Mesendoderm (in vitro differentiated cells): ENCODE data around the gene ARHGAP6.
A peak's percentile ranks its signal among the peaks of the same experiment; 100 is the strongest.

Experiments used
- DNase-seq: peaks from one replicate; pipeline ENCODE4 v3.0.0; 2013
- H2AK5ac ChIP-seq: 2 replicates; pipeline ENCODE4 v1.6.1; 2013; ENCODE audit warnings: low read length, inconsistent platforms
- H2BK120ac ChIP-seq: 2 replicates; pipeline ENCODE4 v1.6.1; 2013; ENCODE audit warnings: low read depth, mild to moderate bottlenecking, low read length, moderate library complexity, mixed read lengths
- H2BK15ac ChIP-seq: replicated peaks from 2 replicates; pipeline ENCODE4 v1.6.1; 2013; ENCODE audit warnings: low read depth, mild to moderate bottlenecking, moderate library complexity
- H2BK5ac ChIP-seq: 2 replicates; pipeline ENCODE4 v1.6.1; 2013; ENCODE audit warnings: low read length, inconsistent platforms
- H3K18ac ChIP-seq: 2 replicates; pipeline ENCODE4 v1.6.1; 2013; ENCODE audit warnings: mild to moderate bottlenecking, low read length, mixed read lengths
- H3K23ac ChIP-seq: one replicate; pipeline ENCODE4 v1.6.1; 2013; ENCODE audit warnings: low read length
- H3K27ac ChIP-seq: 2 replicates; pipeline ENCODE4 v1.5.1; 2013; ENCODE audit warnings: low read depth, mild to moderate bottlenecking, inconsistent platforms, low read length, moderate library complexity
- H3K27me3 ChIP-seq: 2 replicates; pipeline ENCODE4 v1.6.1; 2013; ENCODE audit warnings: low read length, control low read depth, mild to moderate bottlenecking, inconsistent platforms; ENCODE audit not compliant: insufficient read depth, poor library complexity
- H3K36me3 ChIP-seq: 2 replicates; pipeline ENCODE4 v1.6.1; 2013; ENCODE audit warnings: low read length, inconsistent platforms; ENCODE audit not compliant: control insufficient read depth, insufficient read depth
- H3K4ac ChIP-seq: one replicate; pipeline ENCODE4 v1.6.1; 2013; ENCODE audit warnings: low read depth, mild to moderate bottlenecking, low read length, moderate library complexity
- H3K4me1 ChIP-seq: 2 replicates; pipeline ENCODE4 v1.6.1; 2013; ENCODE audit warnings: low read depth, low read length, inconsistent platforms; ENCODE audit not compliant: control insufficient read depth
- H3K4me2 ChIP-seq: 2 replicates; pipeline ENCODE4 v1.6.1; 2013; ENCODE audit warnings: low read length
- H3K4me3 ChIP-seq: 2 replicates; pipeline ENCODE4 v1.5.1; 2013; ENCODE audit warnings: mild to moderate bottlenecking, low read length
- H3K56ac ChIP-seq: one replicate; pipeline ENCODE4 v1.6.1; 2013; ENCODE audit warnings: low read length
- H3K79me1 ChIP-seq: 2 replicates; pipeline ENCODE4 v1.6.1; 2013; ENCODE audit warnings: low read length, inconsistent platforms
- H3K79me2 ChIP-seq: 2 replicates; pipeline ENCODE4 v1.6.1; 2013; ENCODE audit warnings: mild to moderate bottlenecking, low read length; ENCODE audit not compliant: control insufficient read depth, insufficient read depth
- H3K9ac ChIP-seq: 2 replicates; pipeline ENCODE4 v1.6.1; 2013; ENCODE audit warnings: low read length, inconsistent platforms
- H4K5ac ChIP-seq: one replicate; pipeline ENCODE4 v1.6.1; 2013; ENCODE audit warnings: low read length
- H4K8ac ChIP-seq: one replicate; pipeline ENCODE4 v1.6.1; 2013; ENCODE audit warnings: low read depth, mild to moderate bottlenecking, control low read depth, low read length, moderate library complexity
- WGBS: extraction: QIAGEN DNeasy Blood & Tissue Kit; methylation state at CpG from one replicate; pipeline ENCODE4 v1.1.7; 2013; ENCODE audit warnings: low lambda C conversion rate, missing lambda C conversion rate; ENCODE audit not compliant: insufficient coverage; ENCODE audit errors: extremely low coverage; 5-methylcytosine and 5-hydroxymethylcytosine counted together

The ARHGAP6 gene

DNA sequence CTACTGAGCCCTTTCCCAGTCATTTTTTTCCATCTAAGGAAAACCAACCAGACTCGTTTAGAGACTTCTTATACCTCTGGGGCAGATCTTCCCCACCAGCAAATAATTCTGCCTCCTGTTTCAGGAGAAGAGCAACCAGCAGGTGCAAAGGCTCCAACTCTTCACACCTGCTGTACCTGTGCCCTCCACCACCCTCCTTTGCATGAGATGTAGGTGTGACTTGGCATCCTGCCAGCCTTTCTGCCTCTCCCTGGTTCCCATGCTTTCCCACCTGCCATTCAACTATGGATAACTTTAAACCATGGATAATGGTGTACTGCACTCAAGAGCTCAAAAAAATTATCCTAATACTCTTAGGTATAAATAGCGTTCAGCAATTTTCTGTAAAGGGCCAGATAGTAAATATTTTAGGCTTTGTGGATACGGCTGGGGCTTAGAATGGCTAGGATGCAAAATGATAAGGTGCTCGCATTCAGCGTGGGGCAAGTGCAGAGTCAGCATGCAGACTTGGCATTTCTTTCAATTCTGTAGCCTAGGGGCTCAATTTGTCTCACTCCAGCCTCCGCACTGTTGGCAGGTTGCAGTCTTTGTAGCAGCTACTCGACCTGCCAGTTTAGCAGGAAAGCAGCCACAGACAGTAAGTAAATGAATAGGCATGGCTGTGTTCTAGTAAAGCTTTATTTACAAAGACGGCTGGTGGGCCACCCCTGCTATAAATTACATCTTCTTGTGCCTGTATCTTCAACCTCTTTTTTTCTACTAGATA, 474.8 kb downstream of the ARHGAP6 start:
- no peak overlapping the region for H2BK5ac ChIP-seq
- H3K4me1 ChIP-seq, result no peaks in the 10 kb centered on the region
- no peak overlapping the region for H3K4ac ChIP-seq
- H3K79me2 ChIP-seq, result no peaks in the 10 kb centered on the region
- no peak overlapping the region for H3K18ac ChIP-seq
- no peak overlapping the region for H4K5ac ChIP-seq
- H3K23ac ChIP-seq, result no peak overlapping the region
- H3K27ac ChIP-seq, result no peak overlapping the region
- no peak overlapping the region for H2AK5ac ChIP-seq
- H3K4me2 ChIP-seq, result no peak overlapping the region
- H3K27me3 ChIP-seq, result no peaks in the 10 kb centered on the region
- no peak overlapping the region for H3K56ac ChIP-seq
- no peak overlapping the region for H2BK15ac ChIP-seq
- H3K9ac ChIP-seq, result no peak overlapping the region
- H3K4me3 ChIP-seq, result no peak overlapping the region
- no peaks in the 10 kb centered on the region for H3K36me3 ChIP-seq
- no CpG with 5 or more reads among the region's 8 CpGs for WGBS
- H2BK120ac ChIP-seq, result no peak overlapping the region
- H4K8ac ChIP-seq, result no peak overlapping the region
- H3K79me1 ChIP-seq, result no peaks in the 10 kb centered on the region
- DNase-seq, result no peak

- H3K27me3 ChIP-seq, result no peaks in the 10 kb centered on the region
- no peak overlapping the region for H3K18ac ChIP-seq
- no peak overlapping the region for H4K8ac ChIP-seq
- no peak overlapping the region for H3K4ac ChIP-seq
- no peaks in the 10 kb centered on the region for H3K79me2 ChIP-seq
- no peak overlapping the region for H2BK5ac ChIP-seq
- H4K5ac ChIP-seq, result no peak overlapping the region
- H2BK120ac ChIP-seq, result no peak overlapping the region
- H3K4me1 ChIP-seq, result no peaks in the 10 kb centered on the region
- H3K4me2 ChIP-seq, result no peak overlapping the region
- H2AK5ac ChIP-seq, result no peak overlapping the region
- no CpG with 5 or more reads among the region's 1 CpG for WGBS
- no peak overlapping the region for H3K27ac ChIP-seq
- H3K4me3 ChIP-seq, result no peak overlapping the region
- H3K56ac ChIP-seq, result no peak overlapping the region
- H3K79me1 ChIP-seq, result no peaks in the 10 kb centered on the region
- no peaks in the 10 kb centered on the region for H3K36me3 ChIP-seq
- H3K9ac ChIP-seq, result no peak overlapping the region
- no peak overlapping the region for H2BK15ac ChIP-seq
- no peak for DNase-seq
- no peak overlapping the region for H3K23ac ChIP-seq
These were observed 476.6 kb downstream of the ARHGAP6 start for GRCh38 chrX:11189097-11189496.

DNA sequence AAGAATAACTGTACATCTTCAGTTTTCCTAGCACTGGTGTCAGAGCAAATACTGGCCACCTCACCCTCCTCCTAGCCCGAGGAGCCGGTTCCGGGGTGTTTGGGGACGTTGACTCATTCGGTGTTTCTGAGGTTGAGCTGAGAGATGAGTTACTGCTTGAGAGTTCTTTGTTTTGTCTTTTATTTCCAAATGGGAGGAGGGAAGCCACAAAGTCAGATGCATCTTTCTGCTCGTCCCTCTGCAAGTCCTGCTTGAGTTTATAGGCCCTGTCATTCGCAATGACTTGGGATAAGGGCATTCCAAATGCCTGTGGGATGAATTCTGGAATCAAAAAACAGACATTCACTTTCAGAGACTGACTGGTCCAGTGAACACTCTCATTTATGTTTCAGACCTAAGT, 477.1 kb downstream of the ARHGAP6 start:
- Histone ChIP-seq H3K4me3 (no peak overlapping the region), H3K27ac (no peak overlapping the region), H3K27me3 (no peaks in the 10 kb centered on the region)

DNA sequence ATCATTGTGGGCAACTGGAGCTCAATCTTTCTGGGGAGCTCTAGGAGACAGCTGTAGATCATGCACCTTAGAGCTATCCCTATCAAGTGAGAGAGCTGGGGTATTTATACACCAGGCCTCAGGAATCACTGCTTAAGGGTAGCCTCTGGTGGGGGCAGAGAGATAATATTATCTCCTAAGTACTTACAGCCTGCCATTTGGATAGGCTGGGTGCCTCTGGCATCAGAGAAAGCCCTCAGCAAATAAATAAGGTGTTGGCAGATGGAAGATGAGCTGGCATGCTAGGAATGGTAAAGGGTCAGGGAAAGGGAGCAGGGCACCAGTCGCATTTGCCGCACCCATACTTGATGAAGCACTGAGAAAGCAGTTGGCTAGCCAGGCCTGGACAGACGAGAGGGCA, 478.7 kb downstream of the ARHGAP6 start:
- no peak overlapping the region for H4K8ac ChIP-seq
- H3K23ac ChIP-seq, result no peak overlapping the region
- H3K9ac ChIP-seq, result no peak overlapping the region
- H3K79me2 ChIP-seq, result no peaks in the 10 kb centered on the region
- no peak overlapping the region for H2AK5ac ChIP-seq
- no peaks in the 10 kb centered on the region for H3K79me1 ChIP-seq
- H4K5ac ChIP-seq, result no peak overlapping the region
- H2BK5ac ChIP-seq, result no peak overlapping the region
- DNase-seq, result peak; percentile 66
- no peak overlapping the region for H2BK120ac ChIP-seq
- no peak overlapping the region for H3K56ac ChIP-seq
- no peak overlapping the region for H3K27ac ChIP-seq
- no peak overlapping the region for H3K18ac ChIP-seq
- no peaks in the 10 kb centered on the region for H3K27me3 ChIP-seq
- no peak overlapping the region for H3K4ac ChIP-seq
- H3K4me1 ChIP-seq, result no peaks in the 10 kb centered on the region
- H3K4me3 ChIP-seq, result no peak overlapping the region
- H3K4me2 ChIP-seq, result no peak overlapping the region
- no peaks in the 10 kb centered on the region for H3K36me3 ChIP-seq
- no peak overlapping the region for H2BK15ac ChIP-seq
- WGBS, result no CpG with 5 or more reads among the region's 3 CpGs

More for the DNA sequence above, 477.1 kb downstream of the ARHGAP6 start:
- DNase-seq, result no peak
- H2BK5ac ChIP-seq, result no peak overlapping the region
- no peak overlapping the region for H3K9ac ChIP-seq
- no peaks in the 10 kb centered on the region for H3K79me2 ChIP-seq
- no peak overlapping the region for H2BK120ac ChIP-seq
- no peaks in the 10 kb centered on the region for H3K79me1 ChIP-seq
- H3K23ac ChIP-seq, result no peak overlapping the region
- no peak overlapping the region for H3K56ac ChIP-seq
- no peak overlapping the region for H3K4me2 ChIP-seq
- H2AK5ac ChIP-seq, result no peak overlapping the region
- H4K8ac ChIP-seq, result no peak overlapping the region
- no CpG with 5 or more reads among the region's 7 CpGs for WGBS
- H3K4me1 ChIP-seq, result no peaks in the 10 kb centered on the region
- no peaks in the 10 kb centered on the region for H3K36me3 ChIP-seq
- H2BK15ac ChIP-seq, result no peak overlapping the region
- no peak overlapping the region for H3K4ac ChIP-seq
- no peak overlapping the region for H3K18ac ChIP-seq
- H4K5ac ChIP-seq, result no peak overlapping the region

DNA sequence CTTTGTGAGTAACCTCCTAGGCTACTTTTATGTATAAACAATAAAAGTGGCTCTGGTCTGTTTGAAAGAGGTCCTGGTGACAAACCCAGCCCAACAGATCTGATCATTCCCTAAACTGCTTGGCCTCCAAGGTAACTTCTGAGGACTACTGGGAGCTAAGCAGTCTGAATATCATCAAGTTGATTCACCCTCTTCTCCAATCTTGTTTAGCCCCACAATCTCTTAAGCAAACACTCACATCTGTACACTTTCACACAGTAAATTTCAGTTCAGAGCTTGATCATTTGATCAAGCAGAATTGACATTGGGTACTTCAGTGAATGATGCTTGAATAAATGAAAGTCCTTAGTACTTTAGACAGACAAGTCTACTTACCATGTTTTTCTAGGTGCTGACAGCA, 479.9 kb downstream of the ARHGAP6 start:
- Histone ChIP-seq H3K27ac (no peak overlapping the region), H3K36me3 (no peaks in the 10 kb centered on the region), H3K79me1 (no peaks in the 10 kb centered on the region), H3K56ac (no peak overlapping the region), H3K18ac (no peak overlapping the region), H3K23ac (no peak overlapping the region), H3K27me3 (no peaks in the 10 kb centered on the region), H2BK120ac (no peak overlapping the region), H3K79me2 (no peaks in the 10 kb centered on the region), H3K9ac (no peak overlapping the region), H3K4me2 (no peak overlapping the region), H3K4ac (no peak overlapping the region), H2BK15ac (no peak overlapping the region), H2BK5ac (no peak overlapping the region), H3K4me3 (no peak overlapping the region), H4K8ac (no peak overlapping the region), H3K4me1 (no peaks in the 10 kb centered on the region), H2AK5ac (no peak overlapping the region), H4K5ac (no peak overlapping the region)
- peak; percentile 15 for DNase-seq

DNA sequence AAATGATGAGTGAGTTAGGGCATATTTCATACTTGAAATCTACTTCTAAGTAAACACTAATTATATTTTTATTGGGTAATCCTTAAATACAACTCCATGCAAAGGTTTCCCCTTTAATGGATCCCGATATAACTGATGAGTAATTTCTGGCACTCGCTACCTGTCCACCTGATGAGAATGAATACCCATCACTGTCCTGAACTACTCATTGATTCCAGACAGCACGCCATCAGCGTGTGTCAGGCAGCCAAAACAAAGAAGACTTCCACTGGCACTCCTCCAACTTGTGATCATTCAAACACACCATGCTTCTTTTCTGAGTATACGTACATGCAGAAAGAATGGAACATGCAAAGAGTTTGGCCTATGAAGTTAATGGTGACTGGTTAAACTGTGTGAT, 485.1 kb downstream of the ARHGAP6 start:
- Histone ChIP-seq H3K4me2 (no peak overlapping the region), H3K27ac (no peak overlapping the region), H3K79me2 (no peaks in the 10 kb centered on the region), H2BK5ac (no peak overlapping the region), H2BK120ac (no peak overlapping the region), H4K5ac (no peak overlapping the region), H3K27me3 (no peaks in the 10 kb centered on the region), H3K18ac (no peak overlapping the region), H3K36me3 (no peaks in the 10 kb centered on the region), H3K9ac (no peak overlapping the region), H3K4ac (no peak overlapping the region), H3K56ac (no peak overlapping the region), H3K23ac (no peak overlapping the region), H4K8ac (no peak overlapping the region), H3K79me1 (no peaks in the 10 kb centered on the region), H2AK5ac (no peak overlapping the region), H2BK15ac (no peak overlapping the region), H3K4me1 (no peaks in the 10 kb centered on the region), H3K4me3 (no peak overlapping the region)
- WGBS, result no CpG with 5 or more reads among the region's 5 CpGs
- no peak for DNase-seq
